CD14-positive monocyte (primary cell): ENCODE data around the gene CTDP1. TPM values are rescaled to one million over a fixed set of nuclear protein-coding genes. Genes with fewer than 3 reads are reported as not detected.

Experiments
- DNase-seq, 3 donors: peaks; one replicate each; pipeline ENCODE4 v3.0.0-alpha.2; 2011 to 2022
- H2AFZ ChIP-seq: 2 replicates; pipeline ENCODE4 v1.6.0; 2012; ENCODE audit warnings: mild to moderate bottlenecking, low read depth, low read length, inconsistent platforms; ENCODE audit not compliant: insufficient read depth, poor library complexity, severe bottlenecking
- H3K27ac ChIP-seq, 2 donors: 1 replicate in 1 of 2; 2 replicates in 1 of 2; pipeline ENCODE4 v1.5.1; 2012 to 2013; ENCODE audit warnings: low read length in 2 of 2, control low read depth in 1 of 2, inconsistent platforms in 1 of 2, low read depth in 1 of 2, mild to moderate bottlenecking in 1 of 2
- H3K27me3 ChIP-seq, 2 donors: one replicate each; pipeline versions ENCODE4 v1.6.0 to v1.6.1; 2011 to 2013; ENCODE audit warnings: low read length in 2 of 2; ENCODE audit not compliant: control insufficient read depth in 2 of 2, insufficient read depth in 2 of 2
- H3K36me3 ChIP-seq, 2 donors: replicated peaks in 1 of 2; 1 replicate in 1 of 2; 2 replicates in 1 of 2; pipeline versions ENCODE4 v1.5.1 to v1.6.1; 2012 to 2013; ENCODE audit warnings: low read length in 2 of 2, control low read depth in 1 of 2, inconsistent platforms in 1 of 2, mild to moderate bottlenecking in 1 of 2; ENCODE audit not compliant: insufficient read depth in 2 of 2, control insufficient read depth in 1 of 2
- H3K4me1 ChIP-seq, 2 donors: 1 replicate in 1 of 2; 2 replicates in 1 of 2; pipeline versions ENCODE4 v1.5.1 to v1.6.1; 2012 to 2013; ENCODE audit warnings: low read length in 2 of 2, control low read depth in 1 of 2, inconsistent platforms in 1 of 2, mild to moderate bottlenecking in 1 of 2, moderate library complexity in 1 of 2; ENCODE audit not compliant: insufficient read depth in 2 of 2, control insufficient read depth in 1 of 2
- H3K4me2 ChIP-seq: replicated peaks from 2 replicates; pipeline ENCODE3; 2012; ENCODE audit warnings: low read length, moderate library complexity, mild to moderate bottlenecking; ENCODE audit not compliant: poor library complexity, severe bottlenecking; ENCODE audit errors: extremely low read depth
- H3K4me3 ChIP-seq, 3 experiments: fragments of 200-600 bp in 1 of 3; sonication (generic) in 1 of 3; replicated peaks in 1 of 3; 1 replicate in 2 of 3; 2 replicates in 1 of 3; pipeline ENCODE4 v1.5.1; 2011 to 2013; ENCODE audit warnings: low read length in 3 of 3, mild to moderate bottlenecking in 3 of 3, control low read depth in 2 of 3, low read depth in 2 of 3, inconsistent platforms in 1 of 3, moderate library complexity in 1 of 3
- H3K79me2 ChIP-seq: 2 replicates; pipeline ENCODE4 v1.6.0; 2012; ENCODE audit warnings: mild to moderate bottlenecking, control low read depth, inconsistent platforms, low read length, moderate library complexity; ENCODE audit not compliant: insufficient read depth
- H3K9ac ChIP-seq: 2 replicates; pipeline ENCODE4 v1.6.0; 2017; ENCODE audit warnings: low read length, mild to moderate bottlenecking; ENCODE audit not compliant: insufficient read depth, poor library complexity, severe bottlenecking
- H3K9me3 ChIP-seq, 2 donors: replicated peaks in 1 of 2; 1 replicate in 1 of 2; 2 replicates in 1 of 2; pipeline versions ENCODE4 v1.5.1 to v1.6.1; 2012 to 2013; ENCODE audit warnings: low read length in 2 of 2, control low read depth in 1 of 2; ENCODE audit not compliant: control insufficient read depth in 1 of 2, insufficient read depth in 1 of 2
- H4K20me1 ChIP-seq: 2 replicates; pipeline ENCODE4 v1.6.0; 2012; ENCODE audit warnings: mild to moderate bottlenecking, low read length, control low read depth, moderate library complexity; ENCODE audit not compliant: insufficient read depth
- H3K27ac Mint-ChIP-seq, 7 donors: one replicate each; pipeline ENCODE4 v1.8.0; 2020; ENCODE audit warnings: mild to moderate bottlenecking in 7 of 7, mixed read lengths in 7 of 7, moderate library complexity in 6 of 7, inconsistent platforms in 2 of 7
- H3K27me3 Mint-ChIP-seq, 3 donors: one replicate each; pipeline ENCODE4 v1.8.0; 2021 to 2022; ENCODE audit warnings: low read depth in 3 of 3, mild to moderate bottlenecking in 3 of 3, mixed read lengths in 3 of 3, moderate library complexity in 3 of 3, inconsistent platforms in 1 of 3
- H3K36me3 Mint-ChIP-seq, 2 donors: one replicate each; pipeline ENCODE4 v1.8.0; 2020; ENCODE audit warnings: mixed read lengths in 2 of 2, inconsistent platforms in 1 of 2, mild to moderate bottlenecking in 1 of 2
- H3K4me1 Mint-ChIP-seq: one replicate; pipeline ENCODE4 v1.8.0; 2020; ENCODE audit warnings: mild to moderate bottlenecking, mixed read lengths
- H3K4me3 Mint-ChIP-seq, 2 donors: one replicate each; pipeline ENCODE4 v1.8.0; 2020; ENCODE audit warnings: mild to moderate bottlenecking in 2 of 2, mixed read lengths in 2 of 2, moderate library complexity in 1 of 2
- H3K9me3 Mint-ChIP-seq, 7 donors: one replicate each; pipeline ENCODE4 v1.8.0; 2020 to 2022; ENCODE audit warnings: mixed read lengths in 7 of 7, mild to moderate bottlenecking in 6 of 7, moderate library complexity in 6 of 7, inconsistent platforms in 2 of 7
- CTCF ChIP-seq: fragments of 200-600 bp; IDR thresholded peaks from one replicate; pipeline ENCODE4 v1.8.0; 2022; ENCODE audit warnings: antibody characterized with exemption, mild to moderate bottlenecking
- WGBS: methylation state at CpG from one replicate; pipeline ENCODE4 v1.1.5; 2013; ENCODE audit warnings: missing lambda C conversion rate; ENCODE audit not compliant: insufficient coverage; 5-methylcytosine and 5-hydroxymethylcytosine counted together
- intact Hi-C, 2 donors: fragments of 100-400 bp; cut with micrococcal nuclease; formaldehyde crosslinking; loops; one replicate each; pipeline versions ENCODE4 v1.15.0 to v1.15.1; 2023
- polyA plus RNA-seq, 3 donors: library from polyadenylated mRNA; depleted of rRNA in 1 of 3; unstranded in 2 of 3; stranded (reverse) in 1 of 3; fragments of 300-500 nt in 2 of 3; fragments of >200 nt in 1 of 3; fragmentation: Illumina TruSeq in 2 of 3; gene quantifications; 1 replicate in 2 of 3; 2 replicates in 1 of 3; pipeline ENCODE4 v1.2.3, GENCODE V29; 2012 to 2021

The CTDP1 gene
- polyA plus RNA-seq, 3 donors, result 9.1 to 13.9 (median 9.1) TPM

GRCh38 chr18:79742076-79742475, 62.5 kb downstream of the CTDP1 start:
- H3K27me3 Mint-ChIP-seq, result no peaks in the 10 kb centered on the region
- Histone ChIP-seq H3K36me3 (peaks cover 59 to 91% of the 10 kb centered on the region in 2 donors), H3K27ac (no peak overlapping the region), H3K9me3 (peaks cover 73 to 82% of the 10 kb centered on the region in 2 donors), H3K4me2 (no peak overlapping the region), H3K4me1 (no peaks in the 10 kb centered on the region), H3K4me3 (no peak overlapping the region), H4K20me1 (peaks cover 2% of the 10 kb centered on the region), H3K79me2 (peaks cover 9% of the 10 kb centered on the region), H3K27me3 (no peaks in the 10 kb centered on the region), H3K9ac (no peak overlapping the region), H2AFZ (no peak overlapping the region)
- no peak overlapping the region for H3K4me3 Mint-ChIP-seq
- H3K36me3 Mint-ChIP-seq, result peaks cover 80 to 87% of the 10 kb centered on the region in 2 donors
- intact Hi-C loops, result no loop called here
- 100% methylated on average over 1 of the region's 4 CpGs for WGBS
- DNase-seq, result no peak
- TF ChIP-seq CTCF, result no peak
- peak overlapping the region in 3 of 7 donors; percentile 17 to 46 (median 26) for H3K27ac Mint-ChIP-seq
- H3K9me3 Mint-ChIP-seq, result peaks cover 60 to 82% (median 67%) of the 10 kb centered on the region in 7 donors
- H3K4me1 Mint-ChIP-seq, result no peaks in the 10 kb centered on the region

- Mint-ChIP-seq H3K4me3 (no peak overlapping the region), H3K4me1 (no peaks in the 10 kb centered on the region), H3K27me3 (peaks cover 0 to under 1% (median 0%) of the 10 kb centered on the region in 3 donors), H3K27ac (peak overlapping the region in 1 of 7 donors; percentile 21), H3K9me3 (peaks cover 40 to 61% (median 46%) of the 10 kb centered on the region in 7 donors), H3K36me3 (peaks cover 71 to 87% of the 10 kb centered on the region in 2 donors)
- 95% methylated on average over 14 of the region's 14 CpGs for WGBS
- no peak overlapping the region for H3K27ac ChIP-seq
- H3K4me2 ChIP-seq, result no peak overlapping the region
- H3K27me3 ChIP-seq, result no peaks in the 10 kb centered on the region
- H3K9me3 ChIP-seq, result peaks cover 55 to 65% of the 10 kb centered on the region in 2 donors
- no peak overlapping the region for H2AFZ ChIP-seq
- H3K79me2 ChIP-seq, result peaks cover 11% of the 10 kb centered on the region
- no peak overlapping the region for H3K4me3 ChIP-seq
- intact Hi-C loops, result no loop called here
- H3K36me3 ChIP-seq, result peaks cover 54 to 91% of the 10 kb centered on the region in 2 donors
- peaks cover 17% of the 10 kb centered on the region for H4K20me1 ChIP-seq
- H3K4me1 ChIP-seq, result no peaks in the 10 kb centered on the region
- no peak overlapping the region for H3K9ac ChIP-seq
- TF ChIP-seq CTCF, result no peak
- DNase-seq, result no peak
These were observed 65.0 kb downstream of the CTDP1 start for GRCh38 chr18:79744625-79745024.
